Amniotic stem cell (primary cell): ENCODE data around the gene CDC37L1.
"Not testable (repeated sequence)": the region's sequence is repeated elsewhere in the genome, so short reads cannot be mapped to it uniquely, and the experiment has no call there.

Source experiments
- DNase-seq: peaks from one replicate; lab custom pipeline; 2025; lab: John Stamatoyannopoulos, UW

CDC37L1 gene

GRCh38 chr9:4754530-4754929 is 75.2 kb downstream of the CDC37L1 start:
- DNase-seq, result not testable (repeated sequence)

GRCh38 chr9:4755026-4755609 is 75.7 kb downstream of the CDC37L1 start:
- DNase-seq, result no peak

GRCh38 chr9:4756420-4756819 is 77.1 kb downstream of the CDC37L1 start:
- DNase-seq, result no peak
